HFF-Myc (cell line): ENCODE data around the gene HBP1.

ENCODE experiments used
- DNase-seq: peaks from one replicate; pipeline ENCODE4 v3.0.0-alpha.2; 2011; ENCODE audit warnings: low read depth; ENCODE audit errors: extremely low read depth
- H3K4me3 ChIP-seq: replicated peaks from 2 replicates; pipeline ENCODE4 v1.5.1; 2011; ENCODE audit warnings: low read depth, mild to moderate bottlenecking, control low read depth, low read length
- TF ChIP-seq, protein P1 (sequence below): IDR thresholded peaks from 2 replicates; pipeline ENCODE4 v1.5.1; 2012; ENCODE audit warnings: mild to moderate bottlenecking, low read depth, low read length, control low read depth; ENCODE audit errors: missing control alignments

Gene HBP1, protein sequence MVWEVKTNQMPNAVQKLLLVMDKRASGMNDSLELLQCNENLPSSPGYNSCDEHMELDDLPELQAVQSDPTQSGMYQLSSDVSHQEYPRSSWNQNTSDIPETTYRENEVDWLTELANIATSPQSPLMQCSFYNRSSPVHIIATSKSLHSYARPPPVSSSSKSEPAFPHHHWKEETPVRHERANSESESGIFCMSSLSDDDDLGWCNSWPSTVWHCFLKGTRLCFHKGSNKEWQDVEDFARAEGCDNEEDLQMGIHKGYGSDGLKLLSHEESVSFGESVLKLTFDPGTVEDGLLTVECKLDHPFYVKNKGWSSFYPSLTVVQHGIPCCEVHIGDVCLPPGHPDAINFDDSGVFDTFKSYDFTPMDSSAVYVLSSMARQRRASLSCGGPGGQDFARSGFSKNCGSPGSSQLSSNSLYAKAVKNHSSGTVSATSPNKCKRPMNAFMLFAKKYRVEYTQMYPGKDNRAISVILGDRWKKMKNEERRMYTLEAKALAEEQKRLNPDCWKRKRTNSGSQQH

DNA sequence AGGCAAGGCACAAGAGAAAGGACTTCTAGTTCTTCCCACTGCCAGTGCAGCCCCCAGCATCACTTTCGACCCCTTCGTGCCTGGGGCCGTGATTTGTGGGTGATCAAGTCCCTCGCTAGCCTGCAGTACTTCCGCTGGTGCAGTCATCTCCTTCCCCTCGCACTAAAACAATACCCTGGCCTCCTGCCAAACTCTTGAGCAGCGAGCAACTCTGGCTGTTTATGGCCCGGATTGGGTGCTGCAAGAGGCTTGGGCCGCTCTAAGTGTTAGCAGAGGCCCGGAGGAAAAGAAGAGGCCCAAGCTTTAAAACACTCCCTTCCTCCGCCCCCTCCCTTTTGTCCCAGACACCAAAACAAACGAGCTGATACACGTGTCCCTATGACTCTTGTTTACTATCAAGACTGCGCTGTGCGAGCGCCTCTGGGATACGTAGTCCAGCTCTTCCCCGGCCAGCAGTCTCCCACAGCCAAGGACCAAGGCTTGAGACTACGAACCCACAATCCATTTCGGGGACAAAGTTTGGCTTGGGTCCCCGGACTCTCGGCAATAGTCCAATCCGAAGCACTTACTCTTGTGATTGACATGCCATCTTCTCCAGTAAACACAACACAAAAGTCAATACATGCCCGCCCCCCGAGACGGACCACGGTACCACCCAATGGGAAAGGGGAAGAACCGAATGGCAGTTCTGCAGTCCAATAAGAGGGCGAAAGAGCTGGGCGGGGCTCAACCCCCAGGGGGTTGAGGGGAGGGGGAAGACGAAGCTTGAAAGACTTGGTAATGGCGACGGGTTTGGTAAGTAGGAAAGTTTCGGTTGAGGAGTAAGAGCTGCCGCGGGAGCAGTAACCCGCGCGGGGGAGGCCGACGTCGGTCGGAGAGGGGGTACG is at the start of gene HBP1:
TSS of gene HBP1 (plus strand) at position 771 of the 887 bp plus-strand sequence. CDS start 10,891 bp downstream, outside the sequence.
- peak; percentile 100 for DNase-seq
- H3K4me3 ChIP-seq: peak within 1 kb of the TSS; percentile 65
- TF ChIP-seq, protein P1, sequence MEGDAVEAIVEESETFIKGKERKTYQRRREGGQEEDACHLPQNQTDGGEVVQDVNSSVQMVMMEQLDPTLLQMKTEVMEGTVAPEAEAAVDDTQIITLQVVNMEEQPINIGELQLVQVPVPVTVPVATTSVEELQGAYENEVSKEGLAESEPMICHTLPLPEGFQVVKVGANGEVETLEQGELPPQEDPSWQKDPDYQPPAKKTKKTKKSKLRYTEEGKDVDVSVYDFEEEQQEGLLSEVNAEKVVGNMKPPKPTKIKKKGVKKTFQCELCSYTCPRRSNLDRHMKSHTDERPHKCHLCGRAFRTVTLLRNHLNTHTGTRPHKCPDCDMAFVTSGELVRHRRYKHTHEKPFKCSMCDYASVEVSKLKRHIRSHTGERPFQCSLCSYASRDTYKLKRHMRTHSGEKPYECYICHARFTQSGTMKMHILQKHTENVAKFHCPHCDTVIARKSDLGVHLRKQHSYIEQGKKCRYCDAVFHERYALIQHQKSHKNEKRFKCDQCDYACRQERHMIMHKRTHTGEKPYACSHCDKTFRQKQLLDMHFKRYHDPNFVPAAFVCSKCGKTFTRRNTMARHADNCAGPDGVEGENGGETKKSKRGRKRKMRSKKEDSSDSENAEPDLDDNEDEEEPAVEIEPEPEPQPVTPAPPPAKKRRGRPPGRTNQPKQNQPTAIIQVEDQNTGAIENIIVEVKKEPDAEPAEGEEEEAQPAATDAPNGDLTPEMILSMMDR: no peak

GRCh38 chr7:107119376-107120105 is 49.3 kb upstream of the HBP1 start:
- DNase-seq: no peak
- TF ChIP-seq, protein P1: no peak
- H3K4me3 ChIP-seq: no peak overlapping the region

DNA sequence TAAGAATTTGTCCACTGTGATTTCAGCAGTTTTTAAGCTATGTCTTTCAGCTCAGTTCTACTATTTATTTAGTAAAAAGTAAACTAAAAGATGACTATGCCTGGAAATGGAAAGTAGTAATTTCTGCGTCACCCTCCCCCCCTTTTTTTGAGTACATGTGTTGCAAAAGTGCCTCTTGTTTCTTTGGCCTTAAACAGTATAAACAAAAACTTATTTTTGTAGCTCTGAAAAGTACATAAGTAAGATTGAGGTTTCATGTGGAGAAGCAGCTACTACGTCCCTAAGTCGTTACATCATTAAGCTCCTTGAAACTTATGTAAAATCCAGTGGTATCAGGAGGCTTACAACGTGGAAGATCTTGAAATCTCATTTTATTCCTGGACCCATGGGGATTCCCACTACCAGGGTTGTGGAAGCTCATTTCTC is 46.3 kb upstream of the HBP1 start:
- TF ChIP-seq, protein P1: no peak
- no peak overlapping the region for H3K4me3 ChIP-seq
- no peak for DNase-seq

DNA sequence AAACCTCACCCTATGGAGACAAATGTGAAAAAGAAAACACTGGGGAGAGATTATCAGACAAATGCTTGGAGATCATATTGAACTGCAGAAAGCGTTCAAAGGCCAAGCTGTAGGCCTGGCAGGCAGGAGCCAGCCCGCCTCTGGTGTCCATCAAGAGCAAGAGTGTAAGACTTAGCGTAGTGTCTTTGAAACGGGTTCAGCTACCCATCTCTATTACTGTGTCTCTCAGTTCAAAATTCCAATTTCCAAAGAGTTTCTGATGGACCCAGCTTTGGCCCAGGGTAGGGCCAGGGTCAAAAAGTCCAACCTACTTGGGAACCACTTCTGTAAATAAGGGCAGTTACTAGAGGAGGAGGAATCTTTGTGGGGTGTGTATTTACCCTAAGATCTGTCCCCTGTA is 45.4 kb upstream of the HBP1 start:
- no peak overlapping the region for H3K4me3 ChIP-seq
- DNase-seq: no peak
- TF ChIP-seq, protein P1: no peak

DNA sequence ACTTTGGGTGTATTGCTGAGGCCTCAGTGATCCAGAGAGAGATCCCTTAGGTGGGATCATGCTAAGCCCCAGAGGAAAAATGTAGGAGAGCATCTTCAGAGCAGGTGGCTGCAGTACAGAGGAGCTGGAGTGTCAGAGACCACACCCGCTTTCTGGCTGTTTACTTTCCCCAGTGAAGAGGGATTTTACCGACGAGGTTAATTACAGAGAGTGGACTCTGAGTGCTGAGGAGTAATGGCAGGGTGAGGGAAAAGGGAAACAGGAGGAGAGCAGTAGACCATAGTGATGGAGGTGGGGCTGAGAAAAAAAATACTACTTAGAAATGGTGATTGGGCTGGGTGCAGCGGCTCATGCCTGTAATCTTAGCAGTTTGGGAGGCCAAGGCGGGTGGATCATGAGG is 43.3 kb upstream of the HBP1 start:
- DNase-seq: no peak
- TF ChIP-seq, protein P1: no peak
- H3K4me3 ChIP-seq: no peak overlapping the region

- DNase-seq: no peak
- TF ChIP-seq, protein P1: no peak
These were observed 40.6 kb upstream of the HBP1 start for GRCh38 chr7:107128217-107128616.

More at GRCh38 chr7:107128217-107128616, 40.6 kb upstream of the HBP1 start:
- no peak overlapping the region for H3K4me3 ChIP-seq
